HEK293T (cell line): Measurements from ENCODE around the gene PRSS57.

Source experiments
- BHLHE40 ChIP-seq: fragments of 450-650 bp; IDR thresholded peaks from 2 replicates; pipeline ENCODE4 v1.6.1; 2016; ENCODE audit warnings: mild to moderate bottlenecking, moderate library complexity, borderline replicate concordance
- LEF1 ChIP-seq: fragments of 450-650 bp; IDR thresholded peaks from 2 replicates; pipeline ENCODE4 v1.6.1; 2017; ENCODE audit warnings: mild to moderate bottlenecking, borderline replicate concordance
- SUZ12 ChIP-seq: fragments of 450-650 bp; IDR thresholded peaks from 2 replicates; pipeline ENCODE4 v1.6.1; 2016; ENCODE audit warnings: mild to moderate bottlenecking

DNA sequence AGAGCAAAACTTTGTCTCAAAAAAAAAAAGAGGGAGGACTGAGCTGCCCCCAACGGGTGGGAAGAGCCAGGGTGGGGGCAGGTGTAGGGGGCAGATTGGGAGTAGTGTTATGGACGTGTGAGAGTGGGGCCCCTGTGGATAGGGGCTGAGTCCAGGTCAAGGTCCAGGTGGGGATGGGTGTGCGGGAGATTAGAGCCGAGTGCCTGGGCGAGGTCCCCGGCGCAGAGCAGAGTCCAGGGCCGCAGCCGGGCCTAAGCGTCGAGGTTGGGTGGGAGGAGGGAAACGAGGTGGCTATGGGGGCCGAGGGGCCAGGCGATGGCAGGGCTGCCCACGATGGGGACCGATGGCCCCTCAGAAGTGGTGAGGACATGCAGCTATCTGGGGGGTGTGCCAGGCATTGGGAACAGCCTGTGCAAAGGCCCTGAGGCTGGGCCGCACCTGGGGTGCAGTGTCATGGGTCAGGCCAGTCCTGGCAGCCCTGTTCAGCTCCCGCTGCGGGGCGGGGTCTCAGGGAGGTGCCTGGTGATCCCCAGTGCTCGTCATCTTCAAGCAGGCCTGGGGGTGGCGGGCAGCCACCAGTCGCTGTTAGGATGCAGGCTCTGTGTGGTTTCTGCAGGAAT lies 43.4 kb upstream of the PRSS57 start:
- TF ChIP-seq BHLHE40 (no peak), SUZ12 (no peak), LEF1 (no peak)
